ENCODE data around the gene CASP3.

CASP3 gene

DNA sequence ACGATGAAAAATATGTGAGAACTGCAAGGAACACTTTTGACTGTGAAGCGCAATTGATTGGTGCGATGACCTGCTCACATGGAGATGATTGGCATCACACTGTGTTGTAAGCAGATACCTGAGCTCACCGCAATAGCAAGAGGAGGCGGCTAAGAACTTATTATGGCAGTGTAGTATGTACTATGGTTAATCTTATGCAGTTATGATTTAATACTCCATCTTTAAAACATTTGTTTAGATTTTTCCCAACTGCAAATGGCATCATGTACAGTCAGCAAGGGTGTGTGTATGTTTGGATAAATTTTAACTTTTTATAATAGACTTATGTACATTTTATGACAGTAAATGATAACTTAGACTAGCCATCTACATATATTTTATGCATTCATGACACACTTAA lies 25.8 kb upstream of the CASP3 start:
- DNase-seq (ENCODE audit: extremely low spot score), result no peak
- POLR2A ChIA-PET, result no interaction called here
- TF ChIP-seq BHLHE40 (IDR thresholded peaks at IDR 0.05; ENCODE audit: borderline replicate concordance), result no peak
- TF ChIP-seq FOXM1 (IDR thresholded peaks at IDR 0.05; ENCODE audit: borderline replicate concordance), result no peak
- no peak for TF ChIP-seq NFRKB (IDR thresholded peaks at IDR 0.05)
- TF ChIP-seq, protein P1, sequence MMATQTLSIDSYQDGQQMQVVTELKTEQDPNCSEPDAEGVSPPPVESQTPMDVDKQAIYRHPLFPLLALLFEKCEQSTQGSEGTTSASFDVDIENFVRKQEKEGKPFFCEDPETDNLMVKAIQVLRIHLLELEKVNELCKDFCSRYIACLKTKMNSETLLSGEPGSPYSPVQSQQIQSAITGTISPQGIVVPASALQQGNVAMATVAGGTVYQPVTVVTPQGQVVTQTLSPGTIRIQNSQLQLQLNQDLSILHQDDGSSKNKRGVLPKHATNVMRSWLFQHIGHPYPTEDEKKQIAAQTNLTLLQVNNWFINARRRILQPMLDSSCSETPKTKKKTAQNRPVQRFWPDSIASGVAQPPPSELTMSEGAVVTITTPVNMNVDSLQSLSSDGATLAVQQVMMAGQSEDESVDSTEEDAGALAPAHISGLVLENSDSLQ (IDR thresholded peaks at IDR 0.05), result peak; percentile 23; the same call in 1 of the 2 replicates
- TF ChIP-seq FOXK2 (IDR thresholded peaks at IDR 0.05), result no peak
- TF ChIP-seq L3MBTL2 (conservative IDR thresholded peaks at IDR 0.05), result no peak
- TF ChIP-seq ELF4 (IDR thresholded peaks at IDR 0.05), result no peak
- no peak for TF ChIP-seq CTBP1 (IDR thresholded peaks at IDR 0.05; ENCODE audit: borderline replicate concordance)
- CTCF ChIA-PET, result no interaction called here

DNA sequence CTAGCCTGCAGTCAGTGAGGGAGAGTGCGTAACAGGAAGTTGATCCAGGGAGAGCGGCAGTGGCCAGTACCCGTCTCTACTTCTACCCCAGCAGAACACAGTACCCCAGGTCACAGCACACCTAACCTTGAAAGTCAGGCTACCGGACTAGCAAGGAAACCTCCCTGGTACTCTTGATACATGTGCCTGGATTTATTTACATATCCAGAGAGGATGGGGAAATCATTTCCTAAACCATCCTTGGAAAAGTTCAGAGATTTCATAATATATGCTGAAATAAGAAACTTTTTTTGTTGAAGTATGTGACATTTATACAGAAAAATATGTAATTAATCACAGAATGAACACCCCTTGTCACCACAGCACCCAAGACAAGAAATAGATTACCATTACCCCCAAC lies 24.8 kb upstream of the CASP3 start:
- no peak for DNase-seq (ENCODE audit: extremely low spot score)
- TF ChIP-seq SUZ12 (IDR thresholded peaks at IDR 0.05), result no peak
- TF ChIP-seq NFRKB (IDR thresholded peaks at IDR 0.05), result no peak
- TF ChIP-seq SP1 (IDR thresholded peaks at IDR 0.05), result no peak
- no peak for TF ChIP-seq TARDBP (IDR thresholded peaks at IDR 0.05)
- TF ChIP-seq CTBP1 (IDR thresholded peaks at IDR 0.05; ENCODE audit: borderline replicate concordance), result no peak
- POLR2A ChIA-PET, result no interaction called here
- CTCF ChIA-PET, result no interaction called here

DNA sequence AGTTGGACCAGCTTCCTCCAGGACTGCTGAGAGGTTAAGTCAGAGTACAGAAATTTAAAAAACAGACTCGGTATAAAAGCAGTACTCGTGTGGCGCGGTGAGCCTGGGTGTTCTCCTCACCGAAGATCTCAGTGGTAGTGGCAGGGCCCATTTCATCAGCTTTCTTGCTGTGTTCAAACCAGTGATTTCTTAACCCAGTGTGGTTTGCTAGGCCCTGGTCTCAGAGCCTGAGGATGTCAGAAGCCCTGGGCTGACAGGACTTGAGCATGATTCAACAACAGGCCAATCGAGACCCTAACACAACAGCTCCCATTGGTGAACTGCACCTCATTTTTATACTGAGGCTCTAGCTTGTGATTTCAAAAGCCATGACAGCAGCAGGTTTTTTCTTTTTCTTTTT lies 23.5 kb upstream of the CASP3 start:
- DNase-seq (ENCODE audit: extremely low spot score), result no peak
- no peak for TF ChIP-seq LEF1 (IDR thresholded peaks at IDR 0.05; ENCODE audit: borderline replicate concordance)
- TF ChIP-seq NFRKB (IDR thresholded peaks at IDR 0.05), result no peak
- no peak for TF ChIP-seq FOXK2 (IDR thresholded peaks at IDR 0.05)
- TF ChIP-seq BHLHE40 (IDR thresholded peaks at IDR 0.05; ENCODE audit: borderline replicate concordance), result no peak
- TF ChIP-seq FOXA1 (IDR thresholded peaks at IDR 0.05), result no peak
- no peak for TF ChIP-seq L3MBTL2 (conservative IDR thresholded peaks at IDR 0.05)
- TF ChIP-seq FOXM1 (IDR thresholded peaks at IDR 0.05; ENCODE audit: borderline replicate concordance), result no peak
- TF ChIP-seq CTBP1 (IDR thresholded peaks at IDR 0.05; ENCODE audit: borderline replicate concordance), result no peak
- TF ChIP-seq SUZ12 (IDR thresholded peaks at IDR 0.05), result no peak
- TF ChIP-seq TARDBP (IDR thresholded peaks at IDR 0.05), result no peak
- TF ChIP-seq HDGF (IDR thresholded peaks at IDR 0.05; ENCODE audit: borderline replicate concordance), result no peak
- TF ChIP-seq, protein P1 (IDR thresholded peaks at IDR 0.05), result no peak
- TF ChIP-seq ELF4 (IDR thresholded peaks at IDR 0.05), result no peak
- no peak for TF ChIP-seq SP1 (IDR thresholded peaks at IDR 0.05)
- TF ChIP-seq ZNF384 (IDR thresholded peaks at IDR 0.05), result no peak
- no peak for TF ChIP-seq ARNT (IDR thresholded peaks at IDR 0.05)
- POLR2A ChIA-PET, result interaction anchor here (2.3 kb wide), 1 partner anchor 24 kb away, joined by 7 read pairs; the partner anchor contains the start of gene CASP3
- CTCF ChIA-PET, result no interaction called here

DNA sequence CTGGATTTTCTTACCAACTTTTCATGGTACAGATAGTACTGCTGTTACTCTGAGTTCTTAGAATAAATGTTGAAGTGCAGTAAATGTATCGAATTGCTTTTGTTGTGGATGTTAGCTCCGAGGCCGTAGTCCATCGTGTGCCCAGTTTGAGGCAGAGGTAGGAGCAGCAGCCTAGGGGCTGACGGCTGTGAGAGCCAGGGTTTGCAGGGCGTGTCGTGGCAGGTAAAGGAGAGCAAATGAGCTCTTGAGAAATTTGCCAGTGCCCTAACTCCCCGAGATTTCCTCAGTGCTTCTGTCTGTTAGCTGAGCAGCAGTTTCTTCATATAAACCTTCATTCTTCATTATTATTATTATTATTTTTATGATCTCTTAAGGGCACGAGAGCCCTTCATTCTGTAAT lies 21.9 kb upstream of the CASP3 start:
- ChIA-PET CTCF (no interaction called here), POLR2A (interaction anchor here (2.3 kb wide), 1 partner anchor 22 kb away, joined by 7 read pairs; the partner anchor contains the start of gene CASP3)
- no peak for TF ChIP-seq FOXM1 (IDR thresholded peaks at IDR 0.05; ENCODE audit: borderline replicate concordance)
- TF ChIP-seq FOXK2 (IDR thresholded peaks at IDR 0.05), result no peak
- no peak for TF ChIP-seq TARDBP (IDR thresholded peaks at IDR 0.05)
- no peak for DNase-seq (ENCODE audit: extremely low spot score)

DNA sequence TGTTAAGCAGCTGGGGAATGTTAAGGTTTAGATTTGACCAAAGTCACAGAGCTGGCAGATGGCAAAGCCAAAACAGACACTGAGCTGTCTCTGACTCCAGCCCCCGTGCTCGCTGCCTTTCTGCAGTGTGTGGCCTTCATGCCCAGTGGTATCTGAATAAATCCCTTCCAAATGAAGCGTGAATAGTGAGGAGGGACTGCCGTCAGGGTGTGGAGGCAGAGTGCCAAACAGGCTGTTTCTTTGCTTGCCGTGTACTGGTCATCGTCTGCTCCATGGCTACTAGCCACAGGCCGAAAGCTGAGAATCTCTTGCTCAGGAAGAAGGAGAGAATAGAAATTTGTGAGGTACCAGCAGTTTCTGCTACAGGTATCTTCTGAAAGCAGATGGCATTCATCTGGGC lies 20.0 kb upstream of the CASP3 start:
- DNase-seq (ENCODE audit: extremely low spot score), result no peak
- TF ChIP-seq SUZ12 (IDR thresholded peaks at IDR 0.05), result no peak
- no peak for TF ChIP-seq BHLHE40 (IDR thresholded peaks at IDR 0.05; ENCODE audit: borderline replicate concordance)
- no peak for TF ChIP-seq L3MBTL2 (conservative IDR thresholded peaks at IDR 0.05)
- TF ChIP-seq ARNT (IDR thresholded peaks at IDR 0.05), result no peak
- TF ChIP-seq ELF4 (IDR thresholded peaks at IDR 0.05), result no peak
- TF ChIP-seq HDGF (IDR thresholded peaks at IDR 0.05; ENCODE audit: borderline replicate concordance), result no peak
- TF ChIP-seq CTBP1 (IDR thresholded peaks at IDR 0.05; ENCODE audit: borderline replicate concordance), result no peak
- no peak for TF ChIP-seq SP1 (IDR thresholded peaks at IDR 0.05)
- TF ChIP-seq FOXA1 (IDR thresholded peaks at IDR 0.05), result no peak
- no peak for TF ChIP-seq LEF1 (IDR thresholded peaks at IDR 0.05; ENCODE audit: borderline replicate concordance)
- TF ChIP-seq NFRKB (IDR thresholded peaks at IDR 0.05), result no peak
- no peak for TF ChIP-seq FOXM1 (IDR thresholded peaks at IDR 0.05; ENCODE audit: borderline replicate concordance)
- TF ChIP-seq FOXK2 (IDR thresholded peaks at IDR 0.05), result no peak
- no peak for TF ChIP-seq ZNF384 (IDR thresholded peaks at IDR 0.05)
- TF ChIP-seq, protein P1 (IDR thresholded peaks at IDR 0.05), result no peak
- no peak for TF ChIP-seq TARDBP (IDR thresholded peaks at IDR 0.05)
- ChIA-PET CTCF (no interaction called here), POLR2A (no interaction called here)

DNA sequence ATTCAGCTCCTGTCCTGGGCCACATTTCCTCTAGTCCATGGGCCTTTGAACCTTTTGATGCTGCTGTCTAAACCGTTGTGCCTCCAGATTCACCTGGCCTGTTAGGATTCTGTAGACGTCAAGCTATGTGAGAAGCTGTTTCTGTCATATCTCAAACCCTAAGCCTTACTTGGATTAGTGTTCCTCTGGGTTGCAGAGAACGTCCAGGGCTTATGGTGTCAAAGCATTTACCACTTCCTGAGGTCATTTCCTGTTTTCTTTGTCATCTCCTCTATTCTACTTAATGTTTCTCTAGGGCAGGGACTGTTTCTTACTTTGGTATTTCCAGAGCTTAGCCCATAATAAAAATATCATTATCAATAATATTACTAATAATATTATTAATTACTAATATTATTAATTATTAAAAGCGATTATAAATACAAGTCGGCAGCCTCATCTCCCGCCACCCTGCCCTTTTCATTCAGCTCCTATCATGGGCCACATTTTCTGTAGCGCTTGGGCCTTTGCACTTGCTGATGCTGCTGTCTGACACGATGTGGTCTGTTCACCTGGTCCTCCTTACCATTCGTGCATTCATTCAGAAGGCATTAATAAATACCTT lies 19.4 kb upstream of the CASP3 start:
- CTCF ChIA-PET, result no interaction called here

More for the DNA sequence above, 19.4 kb upstream of the CASP3 start:
- POLR2A ChIA-PET, result interaction anchor here (1.1 kb wide), 1 partner anchor 19 kb away, joined by 3 read pairs; the partner anchor contains the start of genes CASP3 and PRIMPOL
- TF ChIP-seq ELF4 (IDR thresholded peaks at IDR 0.05) (no peak), ARNT (IDR thresholded peaks at IDR 0.05) (no peak), FOXK2 (IDR thresholded peaks at IDR 0.05) (no peak), SUZ12 (IDR thresholded peaks at IDR 0.05) (no peak), NFRKB (IDR thresholded peaks at IDR 0.05) (no peak), BHLHE40 (IDR thresholded peaks at IDR 0.05; ENCODE audit: borderline replicate concordance) (no peak), FOXM1 (IDR thresholded peaks at IDR 0.05; ENCODE audit: borderline replicate concordance) (no peak), FOXA1 (IDR thresholded peaks at IDR 0.05) (no peak), LEF1 (IDR thresholded peaks at IDR 0.05; ENCODE audit: borderline replicate concordance) (no peak), L3MBTL2 (conservative IDR thresholded peaks at IDR 0.05) (no peak), TARDBP (IDR thresholded peaks at IDR 0.05) (no peak), CTBP1 (IDR thresholded peaks at IDR 0.05; ENCODE audit: borderline replicate concordance) (no peak), ZNF384 (IDR thresholded peaks at IDR 0.05) (no peak), SP1 (IDR thresholded peaks at IDR 0.05) (no peak), HDGF (IDR thresholded peaks at IDR 0.05; ENCODE audit: borderline replicate concordance) (no peak)
- TF ChIP-seq, protein P1 (IDR thresholded peaks at IDR 0.05), result no peak
- no peak for DNase-seq (ENCODE audit: extremely low spot score)

All from HEK293T (cell line).